Measurements from ENCODE around the gene PLA2G2D.

- no peak for TF ChIP-seq CREB1 (CRISPR knock-in tag; IDR thresholded peaks at IDR 0.05; ENCODE audit: low read depth)
- TF ChIP-seq, protein P1, sequence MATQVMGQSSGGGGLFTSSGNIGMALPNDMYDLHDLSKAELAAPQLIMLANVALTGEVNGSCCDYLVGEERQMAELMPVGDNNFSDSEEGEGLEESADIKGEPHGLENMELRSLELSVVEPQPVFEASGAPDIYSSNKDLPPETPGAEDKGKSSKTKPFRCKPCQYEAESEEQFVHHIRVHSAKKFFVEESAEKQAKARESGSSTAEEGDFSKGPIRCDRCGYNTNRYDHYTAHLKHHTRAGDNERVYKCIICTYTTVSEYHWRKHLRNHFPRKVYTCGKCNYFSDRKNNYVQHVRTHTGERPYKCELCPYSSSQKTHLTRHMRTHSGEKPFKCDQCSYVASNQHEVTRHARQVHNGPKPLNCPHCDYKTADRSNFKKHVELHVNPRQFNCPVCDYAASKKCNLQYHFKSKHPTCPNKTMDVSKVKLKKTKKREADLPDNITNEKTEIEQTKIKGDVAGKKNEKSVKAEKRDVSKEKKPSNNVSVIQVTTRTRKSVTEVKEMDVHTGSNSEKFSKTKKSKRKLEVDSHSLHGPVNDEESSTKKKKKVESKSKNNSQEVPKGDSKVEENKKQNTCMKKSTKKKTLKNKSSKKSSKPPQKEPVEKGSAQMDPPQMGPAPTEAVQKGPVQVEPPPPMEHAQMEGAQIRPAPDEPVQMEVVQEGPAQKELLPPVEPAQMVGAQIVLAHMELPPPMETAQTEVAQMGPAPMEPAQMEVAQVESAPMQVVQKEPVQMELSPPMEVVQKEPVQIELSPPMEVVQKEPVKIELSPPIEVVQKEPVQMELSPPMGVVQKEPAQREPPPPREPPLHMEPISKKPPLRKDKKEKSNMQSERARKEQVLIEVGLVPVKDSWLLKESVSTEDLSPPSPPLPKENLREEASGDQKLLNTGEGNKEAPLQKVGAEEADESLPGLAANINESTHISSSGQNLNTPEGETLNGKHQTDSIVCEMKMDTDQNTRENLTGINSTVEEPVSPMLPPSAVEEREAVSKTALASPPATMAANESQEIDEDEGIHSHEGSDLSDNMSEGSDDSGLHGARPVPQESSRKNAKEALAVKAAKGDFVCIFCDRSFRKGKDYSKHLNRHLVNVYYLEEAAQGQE (IDR thresholded peaks at IDR 0.05; ENCODE audit: unreplicated experiment), result no peak
These were observed 31.0 kb upstream of the PLA2G2D start for GRCh38 chr1:20150326-20150705.

Measured in GM23338 (cell line).